Smooth muscle cell (in vitro differentiated cells): ENCODE data around the gene OSBPL3. TPM values are rescaled to one million over a fixed set of nuclear protein-coding genes. Genes with fewer than 3 reads are reported as not detected.

ENCODE experiments used
- DNase-seq: peaks from one replicate; lab custom pipeline; 2025; ENCODE audit not compliant: unreplicated experiment; lab: John Stamatoyannopoulos, UW
- H2AFZ ChIP-seq: fragments of 200-600 bp; sonication (generic); 2 replicates; pipeline ENCODE4 v1.6.0; 2016; ENCODE audit warnings: antibody characterized with exemption, low read depth, mild to moderate bottlenecking
- H3F3A ChIP-seq: fragments of 200-600 bp; sonication (generic); 2 replicates; pipeline ENCODE4 v1.6.0; 2017; ENCODE audit warnings: antibody characterized with exemption, low read depth
- H3K27ac ChIP-seq: fragments of 200-600 bp; sonication (generic); 2 replicates; pipeline ENCODE4 v1.5.1; 2016; ENCODE audit warnings: low read depth, mild to moderate bottlenecking
- H3K27me3 ChIP-seq: fragments of 200-600 bp; sonication (generic); 2 replicates; pipeline ENCODE4 v1.6.1; 2016; ENCODE audit warnings: low read depth, mild to moderate bottlenecking
- H3K36me3 ChIP-seq: fragments of 200-600 bp; sonication (generic); 2 replicates; pipeline ENCODE4 v1.5.1; 2016; ENCODE audit warnings: low read depth
- H3K4me1 ChIP-seq: fragments of 200-600 bp; sonication (generic); 2 replicates; pipeline ENCODE4 v1.5.1; 2016; ENCODE audit warnings: low read depth
- H3K4me2 ChIP-seq: fragments of 200-600 bp; sonication (generic); 2 replicates; pipeline ENCODE4 v1.6.0; 2016; ENCODE audit warnings: mild to moderate bottlenecking
- H3K4me3 ChIP-seq: fragments of 200-600 bp; sonication (generic); 2 replicates; pipeline ENCODE4 v1.5.1; 2016; ENCODE audit warnings: mild to moderate bottlenecking
- H3K79me2 ChIP-seq: fragments of 200-600 bp; sonication (generic); 2 replicates; pipeline ENCODE4 v1.6.0; 2016; ENCODE audit warnings: low read depth, mild to moderate bottlenecking
- H3K9ac ChIP-seq: fragments of 200-600 bp; sonication (generic); 2 replicates; pipeline ENCODE4 v1.6.0; 2016; ENCODE audit warnings: low read depth
- H3K9me3 ChIP-seq: fragments of 200-600 bp; sonication (generic); replicated peaks from 2 replicates; pipeline ENCODE4 v1.5.1; 2016; ENCODE audit warnings: low read depth
- H4K20me1 ChIP-seq: fragments of 200-600 bp; sonication (generic); 2 replicates; pipeline ENCODE4 v1.6.0; 2016; ENCODE audit warnings: low read depth
- CTCF ChIP-seq: fragments of 200-600 bp; sonication (generic); IDR thresholded peaks from 2 replicates; pipeline ENCODE4 v1.5.1; 2017; ENCODE audit warnings: borderline replicate concordance, mild to moderate bottlenecking, antibody characterized with exemption; ENCODE audit not compliant: insufficient read depth, poor library complexity, severe bottlenecking
- WGBS: methylation state at CpG from one replicate; pipeline ENCODE4 v1.1.7; 2016; ENCODE audit warnings: low lambda C conversion rate; 5-methylcytosine and 5-hydroxymethylcytosine counted together
- polyA plus RNA-seq: library from polyadenylated mRNA; unstranded; fragments of >200 nt; fragmentation: Nextera tagmentation; extraction: Ambion mirVana; gene quantifications from 2 replicates; pipeline ENCODE4 v1.2.1, GENCODE V29; 2016
- total RNA-seq: library from RNA; depleted of rRNA; stranded (reverse); fragments of >200 nt; gene quantifications from 2 replicates; pipeline ENCODE4 v1.2.3, GENCODE V29; 2014

The OSBPL3 gene
- total and polyA plus RNA-seq, 2 experiments from 2014 or later: 6.2 to 16.3 TPM

- Histone ChIP-seq H3K4me1 (no peaks in the 10 kb centered on the region), H3K9me3 (no peaks in the 10 kb centered on the region), H3K4me2 (no peak overlapping the region), H3K9ac (no peak overlapping the region), H2AFZ (no peak overlapping the region), H4K20me1 (no peaks in the 10 kb centered on the region), H3F3A (no peaks in the 10 kb centered on the region), H3K79me2 (no peaks in the 10 kb centered on the region), H3K27me3 (no peaks in the 10 kb centered on the region), H3K27ac (no peak overlapping the region), H3K36me3 (no peaks in the 10 kb centered on the region), H3K4me3 (no peak overlapping the region)
- WGBS: 85% methylated on average over 2 of the region's 2 CpGs
- TF ChIP-seq CTCF: no peak
- no peak for DNase-seq
Measured at GRCh38 chr7:24783698-24784097, 196.3 kb downstream of the OSBPL3 start.

- no peak overlapping the region for H3K27ac ChIP-seq
- H3K27me3 ChIP-seq: no peaks in the 10 kb centered on the region
- H3K79me2 ChIP-seq: no peaks in the 10 kb centered on the region
- H3K36me3 ChIP-seq: no peaks in the 10 kb centered on the region
- H3K4me1 ChIP-seq: no peaks in the 10 kb centered on the region
- H3K9me3 ChIP-seq: no peaks in the 10 kb centered on the region
- no peak overlapping the region for H3K9ac ChIP-seq
- H4K20me1 ChIP-seq: no peaks in the 10 kb centered on the region
- no peak for TF ChIP-seq CTCF
- no peak overlapping the region for H3K4me3 ChIP-seq
- no peaks in the 10 kb centered on the region for H3F3A ChIP-seq
- 93% methylated on average over 4 of the region's 4 CpGs for WGBS
- DNase-seq: no peak
- no peak overlapping the region for H3K4me2 ChIP-seq
- no peak overlapping the region for H2AFZ ChIP-seq
Measured at GRCh38 chr7:24781106-24781505, 198.9 kb downstream of the OSBPL3 start.

- H3K4me3 ChIP-seq: no peak overlapping the region
- H3K9me3 ChIP-seq: no peaks in the 10 kb centered on the region
- no peaks in the 10 kb centered on the region for H3K79me2 ChIP-seq
- H3K4me2 ChIP-seq: peak overlapping the region; percentile 2
- H3K27me3 ChIP-seq: no peaks in the 10 kb centered on the region
- no peaks in the 10 kb centered on the region for H3K36me3 ChIP-seq
- H3K27ac ChIP-seq: peak overlapping the region; percentile 2
- TF ChIP-seq CTCF: no peak
- H2AFZ ChIP-seq: no peak overlapping the region
- no peaks in the 10 kb centered on the region for H4K20me1 ChIP-seq
- H3K4me1 ChIP-seq: no peaks in the 10 kb centered on the region
- WGBS: 100% methylated on average over 2 of the region's 2 CpGs
- no peaks in the 10 kb centered on the region for H3F3A ChIP-seq
- no peak for DNase-seq
- no peak overlapping the region for H3K9ac ChIP-seq
Measured at GRCh38 chr7:24779283-24779655, 200.7 kb downstream of the OSBPL3 start.

- Histone ChIP-seq H3K4me1 (no peaks in the 10 kb centered on the region), H3K4me3 (no peak overlapping the region), H3K27ac (peak overlapping the region; percentile 2), H4K20me1 (no peaks in the 10 kb centered on the region), H2AFZ (no peak overlapping the region), H3K27me3 (no peaks in the 10 kb centered on the region), H3K79me2 (no peaks in the 10 kb centered on the region), H3K36me3 (no peaks in the 10 kb centered on the region), H3F3A (no peaks in the 10 kb centered on the region), H3K4me2 (peak overlapping the region; percentile 2), H3K9me3 (no peaks in the 10 kb centered on the region), H3K9ac (no peak overlapping the region)
- WGBS: 71% methylated on average over 9 of the region's 9 CpGs
- TF ChIP-seq CTCF: no peak
- no peak for DNase-seq
Measured at GRCh38 chr7:24778543-24779282, 201.3 kb downstream of the OSBPL3 start.
